ENCODE results near the gene AP1B1. TPM values are rescaled to one million over a fixed set of nuclear protein-coding genes. Genes with fewer than 3 reads are reported as not detected.
"Not testable (repeated sequence)": the region's sequence is repeated elsewhere in the genome, so short reads cannot be mapped to it uniquely, and the experiment has no call there.

Gene AP1B1
- total and polyA plus RNA-seq, 2 of the 4 experiments (the other 2 are of a cell fraction), result 55.7 to 70.8 TPM

GRCh38 chr22:29375398-29376076 lies 12.8 kb downstream of the AP1B1 start:
- Histone ChIP-seq H3K9ac (ENCODE audit: low read depth, low read length) (no peak overlapping the region), H2BK120ac (ENCODE audit: low read depth, low read length) (no peak overlapping the region), H4K20me1 (ENCODE audit: insufficient read depth, low read length) (peaks cover 5% of the 10 kb centered on the region; the same call in 1 of the 2 replicates), H3K18ac (ENCODE audit: low read depth, low read length) (no peak overlapping the region; the same call in 1 of the 2 replicates), H3K27ac (ENCODE audit: insufficient read depth, low read length) (peak overlapping the region; percentile 1; the same call in 1 of the 2 replicates), H2AK9ac (replicated peaks; ENCODE audit: low read depth, low read length, poor library complexity) (no peak overlapping the region), H3K4me2 (ENCODE audit: low read depth, low read length) (no peak overlapping the region), H3K36me3 (ENCODE audit: control insufficient read depth, insufficient read depth, low read length) (peaks cover 9% of the 10 kb centered on the region; the same call in 1 of the 2 replicates), H3K4me3 (ENCODE audit: insufficient read depth, low read depth, low read length) (no peak overlapping the region), H3K4me1 (ENCODE audit: control insufficient read depth, insufficient read depth, low read length) (peaks cover 3% of the 10 kb centered on the region; the same call in 1 of the 2 replicates), H3K9me3 (ENCODE audit: control insufficient read depth, insufficient read depth, low read length) (no peaks in the 10 kb centered on the region), H2AK5ac (ENCODE audit: low read depth, low read length) (no peak overlapping the region), H2AFZ (replicated peaks; ENCODE audit: low read length, poor library complexity) (no peak overlapping the region), H4K5ac (ENCODE audit: low read depth, low read length) (0 out of 2 replicates have a peak overlapping the region, but pooled peaks have one; percentile 36), H4K8ac (ENCODE audit: low read depth in 2 of 2, low read length in 2 of 2) (no peak overlapping the region), H3K27me3 (ENCODE audit: control insufficient read depth, insufficient read depth, low read length) (no peaks in the 10 kb centered on the region), H4K91ac (ENCODE audit: insufficient read depth, low read depth, low read length) (no peak overlapping the region), H3K23ac (ENCODE audit: low read depth, low read length) (no peak overlapping the region), H2BK20ac (ENCODE audit: low read depth, low read length) (no peak overlapping the region), H3K14ac (replicated peaks; ENCODE audit: low read depth, low read length) (no peak overlapping the region), H2BK5ac (ENCODE audit: low read depth, low read length, poor library complexity, severe bottlenecking) (no peak overlapping the region), H3K56ac (ENCODE audit: extremely low read depth, insufficient read depth, low read length) (no peak overlapping the region), H3K79me1 (ENCODE audit: low read depth in 1 of 2, low read length in 2 of 2) (peaks cover 37 to 61% of the 10 kb centered on the region in 2 experiments), H2BK15ac (ENCODE audit: low read depth, low read length) (no peak overlapping the region), H3K4ac (ENCODE audit: low read depth, low read length) (no peak overlapping the region), H3K9me1 (ENCODE audit: insufficient read depth, low read length) (peaks cover 10% of the 10 kb centered on the region; the same call in 1 of the 2 replicates)
- no peak for TF ChIP-seq BHLHE40 (IDR thresholded peaks at IDR 0.05; ENCODE audit: low read depth, low read length)
- peak; percentile 36; the same call in 1 of the 2 replicates for TF ChIP-seq CEBPB (IDR thresholded peaks at IDR 0.05; ENCODE audit: low read depth, low read length)
- WGBS, 2 experiments (ENCODE audit: extremely low coverage in 2 of 2, insufficient read length in 1 of 2), result 85% methylated on average over 4 of the region's 4 CpGs; no CpG with 5 or more reads in 1 of the 2 experiments
- BruUV-seq (replicated peaks), result no TSS peak
- CTCF ChIA-PET, result interaction anchor here (0.7 kb wide), 1 partner anchor 410 kb away, joined by 3 read pairs; no protein-coding TSS in a partner anchor
- in situ Hi-C loops (cut with MboI; ENCODE audit: low sequenced_read_pairs) (no loop called here), intact Hi-C loops (cut with micrococcal nuclease) (no loop called here), dilution Hi-C loops (cut with HindIII; ENCODE audit: low sequenced_read_pairs, unreplicated experiment) (no loop called here)
- ATAC-seq (ENCODE audit: low read depth) (0 out of 2 replicates have a peak, but pooled peaks have one; percentile 29), DNase-seq (peak; percentile 19)
- POLR2A ChIA-PET (ENCODE audit: unreplicated experiment), result no interaction called here

- H3K27ac ChIP-seq (ENCODE audit: insufficient read depth, low read length); H3K36me3 ChIP-seq (ENCODE audit: control insufficient read depth, insufficient read depth, low read length); H3K14ac ChIP-seq (replicated peaks; ENCODE audit: low read depth, low read length); in situ Hi-C loops (cut with MboI; ENCODE audit: low sequenced_read_pairs); H2AK5ac ChIP-seq (ENCODE audit: low read depth, low read length); H2BK120ac ChIP-seq (ENCODE audit: low read depth, low read length); H3K4me2 ChIP-seq (ENCODE audit: low read depth, low read length); H4K20me1 ChIP-seq (ENCODE audit: insufficient read depth, low read length); H2BK5ac ChIP-seq (ENCODE audit: low read depth, low read length, poor library complexity, severe bottlenecking); ATAC-seq (ENCODE audit: low read depth); DNase-seq; H3K4ac ChIP-seq (ENCODE audit: low read depth, low read length); H3K4me3 ChIP-seq (ENCODE audit: insufficient read depth, low read depth, low read length); H3K9me3 ChIP-seq (ENCODE audit: control insufficient read depth, insufficient read depth, low read length); H3K9ac ChIP-seq (ENCODE audit: low read depth, low read length); H3K27me3 ChIP-seq (ENCODE audit: control insufficient read depth, insufficient read depth, low read length); H3K4me1 ChIP-seq (ENCODE audit: control insufficient read depth, insufficient read depth, low read length); dilution Hi-C loops (cut with HindIII; ENCODE audit: low sequenced_read_pairs, unreplicated experiment); H4K5ac ChIP-seq (ENCODE audit: low read depth, low read length); H4K8ac ChIP-seq (ENCODE audit: low read depth in 2 of 2, low read length in 2 of 2); H3K9me1 ChIP-seq (ENCODE audit: insufficient read depth, low read length); H2BK15ac ChIP-seq (ENCODE audit: low read depth, low read length); intact Hi-C loops (cut with micrococcal nuclease); CTCF ChIA-PET; H3K18ac ChIP-seq (ENCODE audit: low read depth, low read length); H2AK9ac ChIP-seq (replicated peaks; ENCODE audit: low read depth, low read length, poor library complexity); H2BK20ac ChIP-seq (ENCODE audit: low read depth, low read length); H3K56ac ChIP-seq (ENCODE audit: extremely low read depth, insufficient read depth, low read length); H4K91ac ChIP-seq (ENCODE audit: insufficient read depth, low read depth, low read length); POLR2A ChIA-PET (ENCODE audit: unreplicated experiment); H2AFZ ChIP-seq (replicated peaks; ENCODE audit: low read length, poor library complexity); BruUV-seq (replicated peaks); H3K23ac ChIP-seq (ENCODE audit: low read depth, low read length): not testable (repeated sequence)
- no CpG with 5 or more reads among the region's 7 CpGs for WGBS, 2 experiments (ENCODE audit: extremely low coverage in 2 of 2, insufficient read length in 1 of 2)
- peaks cover 33 to 58% of the 10 kb centered on the region in 2 experiments for H3K79me1 ChIP-seq (ENCODE audit: low read depth in 1 of 2, low read length in 2 of 2)
These were observed 13.6 kb downstream of the AP1B1 start for GRCh38 chr22:29374806-29375205.

All from IMR-90 (cell line).